HG03175 (cell line): ENCODE measurements around the gene ALDH1B1.
A peak's percentile ranks its signal among the peaks of the same experiment; 100 is the strongest.
"Not testable (repeated sequence)": the region's sequence is repeated elsewhere in the genome, so short reads cannot be mapped to it uniquely, and the experiment has no call there.

Source experiments
- ATAC-seq: cut with Tn5 transposase; IDR thresholded peaks from one replicate; pipeline ENCODE4 v1.9.1; 2021; ENCODE audit warnings: mild to moderate bottlenecking, moderate library complexity; ENCODE audit not compliant: unreplicated experiment

The ALDH1B1 gene

GRCh38 chr9:38360839-38361472, 31.5 kb upstream of the ALDH1B1 start:
- ATAC-seq, result no peak

- ATAC-seq, result no peak
Observed at GRCh38 chr9:38361473-38361850, 31.0 kb upstream of the ALDH1B1 start.

- peak; percentile 62 for ATAC-seq
Observed at GRCh38 chr9:38362852-38363588, 29.5 kb upstream of the ALDH1B1 start.

GRCh38 chr9:38363589-38363925, 28.9 kb upstream of the ALDH1B1 start:
- no peak for ATAC-seq

GRCh38 chr9:38367898-38368297, 24.6 kb upstream of the ALDH1B1 start:
- ATAC-seq, result no peak

- no peak for ATAC-seq
Observed at GRCh38 chr9:38368731-38369130, 23.8 kb upstream of the ALDH1B1 start.

GRCh38 chr9:38370176-38370575, 22.3 kb upstream of the ALDH1B1 start:
- no peak for ATAC-seq

GRCh38 chr9:38371495-38371894, 21.0 kb upstream of the ALDH1B1 start:
- peak; percentile 66 for ATAC-seq

GRCh38 chr9:38372762-38373619, 19.5 kb upstream of the ALDH1B1 start:
- no peak for ATAC-seq

GRCh38 chr9:38373679-38374078, 18.8 kb upstream of the ALDH1B1 start:
- ATAC-seq, result no peak

GRCh38 chr9:38374847-38375571, 17.5 kb upstream of the ALDH1B1 start:
- ATAC-seq, result no peak

GRCh38 chr9:38375572-38375963, 16.9 kb upstream of the ALDH1B1 start:
- ATAC-seq, result no peak

GRCh38 chr9:38376021-38376670, 16.4 kb upstream of the ALDH1B1 start:
- no peak for ATAC-seq

GRCh38 chr9:38377336-38378083, 15.0 kb upstream of the ALDH1B1 start:
- ATAC-seq, result not testable (repeated sequence)

GRCh38 chr9:38380230-38380871, 12.2 kb upstream of the ALDH1B1 start:
- no peak for ATAC-seq

GRCh38 chr9:38380872-38381534, 11.5 kb upstream of the ALDH1B1 start:
- no peak for ATAC-seq

GRCh38 chr9:38382141-38382540, 10.4 kb upstream of the ALDH1B1 start:
- ATAC-seq, result no peak

- ATAC-seq, result no peak
Observed at GRCh38 chr9:38384990-38385848, 7.3 kb upstream of the ALDH1B1 start.
